HepG2 (cell line): Measurements from ENCODE around the gene STXBP2.

Experiments used
- ADNP ChIP-seq: sonication (generic); formaldehyde crosslinking; IDR thresholded peaks from 2 replicates; pipeline ENCODE4 v1.4.0; 2020; ENCODE audit warnings: missing genetic modification reagents
- ETV6 ChIP-seq: sonication (generic); formaldehyde crosslinking; conservative IDR thresholded peaks from 2 replicates; pipeline ENCODE4 v1.4.0; 2020; ENCODE audit warnings: missing genetic modification reagents
- NCOR1 ChIP-seq: fragments of 200-600 bp; sonication (generic); IDR thresholded peaks from 2 replicates; pipeline ENCODE4 v1.7.0; 2017; ENCODE audit warnings: antibody characterized with exemption, low read length, borderline replicate concordance
- TMF1 ChIP-seq: sonication (generic); formaldehyde crosslinking; IDR thresholded peaks from 2 replicates; pipeline ENCODE4 v1.8.1; 2022; ENCODE audit warnings: low read depth, missing genetic modification reagents
- TF ChIP-seq, protein P1 (sequence below): sonication (generic); formaldehyde crosslinking; IDR thresholded peaks from 2 replicates; pipeline ENCODE4 v1.9.0; 2021; ENCODE audit warnings: missing genetic modification reagents, borderline replicate concordance
- TF ChIP-seq, protein P2 (sequence below): sonication (generic); formaldehyde crosslinking; IDR thresholded peaks from 2 replicates; pipeline ENCODE4 v1.5.0; 2020; ENCODE audit warnings: mild to moderate bottlenecking, missing genetic modification reagents, moderate library complexity
- TF ChIP-seq, protein P3 (sequence below): IDR thresholded peaks from 2 replicates; pipeline ENCODE4 v1.6.1; 2012; ENCODE audit warnings: low read length, improper control_type of control experiment

DNA sequence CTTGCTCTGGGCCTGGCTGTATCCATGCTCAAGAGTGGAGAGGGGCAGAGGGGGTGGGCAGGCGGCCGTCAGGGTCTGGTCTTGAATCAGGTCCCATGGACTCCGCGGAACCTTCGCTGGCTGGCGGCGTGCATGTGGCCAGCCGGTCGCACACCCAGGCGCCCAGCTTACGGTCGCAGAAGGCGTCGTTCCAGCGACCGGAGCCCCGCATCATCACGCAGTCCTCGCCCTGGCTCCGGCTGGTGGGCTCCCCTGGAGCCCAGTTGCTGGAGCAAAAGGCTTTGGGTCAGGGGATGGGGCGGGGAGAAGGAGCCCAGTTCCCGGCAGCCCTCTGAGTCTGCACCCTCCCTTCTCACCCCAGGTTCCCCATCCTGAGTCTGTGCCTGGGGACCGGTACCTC lies 52.3 kb downstream of the STXBP2 start:
- TF ChIP-seq ETV6 (CRISPR knock-in tag) (no peak), TMF1 (CRISPR knock-in tag) (no peak), ADNP (CRISPR knock-in tag) (no peak), NCOR1 (no peak)
- TF ChIP-seq, protein P1, sequence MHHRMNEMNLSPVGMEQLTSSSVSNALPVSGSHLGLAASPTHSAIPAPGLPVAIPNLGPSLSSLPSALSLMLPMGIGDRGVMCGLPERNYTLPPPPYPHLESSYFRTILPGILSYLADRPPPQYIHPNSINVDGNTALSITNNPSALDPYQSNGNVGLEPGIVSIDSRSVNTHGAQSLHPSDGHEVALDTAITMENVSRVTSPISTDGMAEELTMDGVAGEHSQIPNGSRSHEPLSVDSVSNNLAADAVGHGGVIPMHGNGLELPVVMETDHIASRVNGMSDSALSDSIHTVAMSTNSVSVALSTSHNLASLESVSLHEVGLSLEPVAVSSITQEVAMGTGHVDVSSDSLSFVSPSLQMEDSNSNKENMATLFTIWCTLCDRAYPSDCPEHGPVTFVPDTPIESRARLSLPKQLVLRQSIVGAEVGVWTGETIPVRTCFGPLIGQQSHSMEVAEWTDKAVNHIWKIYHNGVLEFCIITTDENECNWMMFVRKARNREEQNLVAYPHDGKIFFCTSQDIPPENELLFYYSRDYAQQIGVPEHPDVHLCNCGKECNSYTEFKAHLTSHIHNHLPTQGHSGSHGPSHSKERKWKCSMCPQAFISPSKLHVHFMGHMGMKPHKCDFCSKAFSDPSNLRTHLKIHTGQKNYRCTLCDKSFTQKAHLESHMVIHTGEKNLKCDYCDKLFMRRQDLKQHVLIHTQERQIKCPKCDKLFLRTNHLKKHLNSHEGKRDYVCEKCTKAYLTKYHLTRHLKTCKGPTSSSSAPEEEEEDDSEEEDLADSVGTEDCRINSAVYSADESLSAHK (CRISPR knock-in tag), result no peak
- TF ChIP-seq, protein P2, sequence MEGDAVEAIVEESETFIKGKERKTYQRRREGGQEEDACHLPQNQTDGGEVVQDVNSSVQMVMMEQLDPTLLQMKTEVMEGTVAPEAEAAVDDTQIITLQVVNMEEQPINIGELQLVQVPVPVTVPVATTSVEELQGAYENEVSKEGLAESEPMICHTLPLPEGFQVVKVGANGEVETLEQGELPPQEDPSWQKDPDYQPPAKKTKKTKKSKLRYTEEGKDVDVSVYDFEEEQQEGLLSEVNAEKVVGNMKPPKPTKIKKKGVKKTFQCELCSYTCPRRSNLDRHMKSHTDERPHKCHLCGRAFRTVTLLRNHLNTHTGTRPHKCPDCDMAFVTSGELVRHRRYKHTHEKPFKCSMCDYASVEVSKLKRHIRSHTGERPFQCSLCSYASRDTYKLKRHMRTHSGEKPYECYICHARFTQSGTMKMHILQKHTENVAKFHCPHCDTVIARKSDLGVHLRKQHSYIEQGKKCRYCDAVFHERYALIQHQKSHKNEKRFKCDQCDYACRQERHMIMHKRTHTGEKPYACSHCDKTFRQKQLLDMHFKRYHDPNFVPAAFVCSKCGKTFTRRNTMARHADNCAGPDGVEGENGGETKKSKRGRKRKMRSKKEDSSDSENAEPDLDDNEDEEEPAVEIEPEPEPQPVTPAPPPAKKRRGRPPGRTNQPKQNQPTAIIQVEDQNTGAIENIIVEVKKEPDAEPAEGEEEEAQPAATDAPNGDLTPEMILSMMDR (CRISPR knock-in tag), result no peak
- TF ChIP-seq, protein P3, sequence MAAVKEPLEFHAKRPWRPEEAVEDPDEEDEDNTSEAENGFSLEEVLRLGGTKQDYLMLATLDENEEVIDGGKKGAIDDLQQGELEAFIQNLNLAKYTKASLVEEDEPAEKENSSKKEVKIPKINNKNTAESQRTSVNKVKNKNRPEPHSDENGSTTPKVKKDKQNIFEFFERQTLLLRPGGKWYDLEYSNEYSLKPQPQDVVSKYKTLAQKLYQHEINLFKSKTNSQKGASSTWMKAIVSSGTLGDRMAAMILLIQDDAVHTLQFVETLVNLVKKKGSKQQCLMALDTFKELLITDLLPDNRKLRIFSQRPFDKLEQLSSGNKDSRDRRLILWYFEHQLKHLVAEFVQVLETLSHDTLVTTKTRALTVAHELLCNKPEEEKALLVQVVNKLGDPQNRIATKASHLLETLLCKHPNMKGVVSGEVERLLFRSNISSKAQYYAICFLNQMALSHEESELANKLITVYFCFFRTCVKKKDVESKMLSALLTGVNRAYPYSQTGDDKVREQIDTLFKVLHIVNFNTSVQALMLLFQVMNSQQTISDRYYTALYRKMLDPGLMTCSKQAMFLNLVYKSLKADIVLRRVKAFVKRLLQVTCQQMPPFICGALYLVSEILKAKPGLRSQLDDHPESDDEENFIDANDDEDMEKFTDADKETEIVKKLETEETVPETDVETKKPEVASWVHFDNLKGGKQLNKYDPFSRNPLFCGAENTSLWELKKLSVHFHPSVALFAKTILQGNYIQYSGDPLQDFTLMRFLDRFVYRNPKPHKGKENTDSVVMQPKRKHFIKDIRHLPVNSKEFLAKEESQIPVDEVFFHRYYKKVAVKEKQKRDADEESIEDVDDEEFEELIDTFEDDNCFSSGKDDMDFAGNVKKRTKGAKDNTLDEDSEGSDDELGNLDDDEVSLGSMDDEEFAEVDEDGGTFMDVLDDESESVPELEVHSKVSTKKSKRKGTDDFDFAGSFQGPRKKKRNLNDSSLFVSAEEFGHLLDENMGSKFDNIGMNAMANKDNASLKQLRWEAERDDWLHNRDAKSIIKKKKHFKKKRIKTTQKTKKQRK, result no peak
